ENCODE results near the gene TENM4. TPM values are rescaled to one million over a fixed set of nuclear protein-coding genes. Genes with fewer than 3 reads are reported as not detected.

Gene TENM4
- polyA plus RNA-seq, 3 donors from 2014 or later, result not detected

GRCh38 chr11:79362206-79362757 is 78.5 kb downstream of the TENM4 start:
- peaks cover 0 to 4% (median 2%) of the 10 kb centered on the region in 3 donors for H3K27me3 Mint-ChIP-seq (ENCODE audit: low read depth in 3 of 3)
- H3K4me1 Mint-ChIP-seq, result no peaks in the 10 kb centered on the region
- H3K36me3 Mint-ChIP-seq, result no peaks in the 10 kb centered on the region
- DNase-seq, result no peak
- peaks cover 0 to 9% (median 1%) of the 10 kb centered on the region in 6 donors for H3K9me3 Mint-ChIP-seq
- no peak overlapping the region for H3K27ac Mint-ChIP-seq
- no peak overlapping the region for H3K4me3 Mint-ChIP-seq

- DNase-seq, result no peak
- Mint-ChIP-seq H3K4me3 (no peak overlapping the region), H3K36me3 (no peaks in the 10 kb centered on the region), H3K27me3 (ENCODE audit: low read depth in 3 of 3) (peaks cover 0 to 6% (median 0%) of the 10 kb centered on the region in 3 donors), H3K9me3 (peaks cover 0 to 4% (median 2%) of the 10 kb centered on the region in 6 donors), H3K27ac (no peak overlapping the region), H3K4me1 (no peaks in the 10 kb centered on the region)
Measured at GRCh38 chr11:79358258-79358657, 82.6 kb downstream of the TENM4 start.

- H3K27me3 Mint-ChIP-seq (ENCODE audit: low read depth in 3 of 3), result peaks cover 0 to 2% (median 0%) of the 10 kb centered on the region in 3 donors
- no peak for DNase-seq
- H3K4me1 Mint-ChIP-seq, result no peaks in the 10 kb centered on the region
- H3K27ac Mint-ChIP-seq, result no peak overlapping the region
- no peak overlapping the region for H3K4me3 Mint-ChIP-seq
- H3K9me3 Mint-ChIP-seq, result peaks cover 1 to 9% (median 8%) of the 10 kb centered on the region in 6 donors
- no peaks in the 10 kb centered on the region for H3K36me3 Mint-ChIP-seq
Measured at GRCh38 chr11:79353706-79354105, 87.1 kb downstream of the TENM4 start.

- peaks cover 0 to 2% (median 0%) of the 10 kb centered on the region in 3 donors for H3K27me3 Mint-ChIP-seq (ENCODE audit: low read depth in 3 of 3)
- no peak overlapping the region for H3K4me3 Mint-ChIP-seq
- no peaks in the 10 kb centered on the region for H3K36me3 Mint-ChIP-seq
- H3K9me3 Mint-ChIP-seq, result peaks cover 1 to 14% (median 7%) of the 10 kb centered on the region in 6 donors
- H3K4me1 Mint-ChIP-seq, result no peaks in the 10 kb centered on the region
- H3K27ac Mint-ChIP-seq, result no peak overlapping the region
- no peak for DNase-seq
Measured at GRCh38 chr11:79352349-79352703, 88.5 kb downstream of the TENM4 start.

- DNase-seq, result no peak
- peaks cover 1 to 11% (median 7%) of the 10 kb centered on the region in 6 donors for H3K9me3 Mint-ChIP-seq
- H3K27ac Mint-ChIP-seq, result no peak overlapping the region
- H3K27me3 Mint-ChIP-seq (ENCODE audit: low read depth in 3 of 3), result peaks cover 0 to 4% (median 0%) of the 10 kb centered on the region in 3 donors
- H3K36me3 Mint-ChIP-seq, result no peaks in the 10 kb centered on the region
- no peaks in the 10 kb centered on the region for H3K4me1 Mint-ChIP-seq
- H3K4me3 Mint-ChIP-seq, result no peak overlapping the region
Measured at GRCh38 chr11:79348976-79349682, 91.7 kb downstream of the TENM4 start.

- H3K27ac Mint-ChIP-seq, result no peak overlapping the region
- H3K4me3 Mint-ChIP-seq, result no peak overlapping the region
- H3K9me3 Mint-ChIP-seq, result peaks cover 1 to 11% (median 5%) of the 10 kb centered on the region in 6 donors
- H3K36me3 Mint-ChIP-seq, result peaks cover 0 to 3% (median 0%) of the 10 kb centered on the region in 3 donors
- no peak for DNase-seq
- peaks cover 0 to 4% (median 0%) of the 10 kb centered on the region in 3 donors for H3K27me3 Mint-ChIP-seq (ENCODE audit: low read depth in 3 of 3)
- H3K4me1 Mint-ChIP-seq, result no peaks in the 10 kb centered on the region
Measured at GRCh38 chr11:79346021-79346420, 94.8 kb downstream of the TENM4 start.

GRCh38 chr11:79344753-79345294 is 96.0 kb downstream of the TENM4 start:
- Mint-ChIP-seq H3K9me3 (peaks cover 0 to 11% (median 2%) of the 10 kb centered on the region in 6 donors), H3K27me3 (ENCODE audit: low read depth in 3 of 3) (peaks cover 0 to 4% (median 0%) of the 10 kb centered on the region in 3 donors), H3K27ac (no peak overlapping the region), H3K4me1 (no peaks in the 10 kb centered on the region), H3K4me3 (no peak overlapping the region), H3K36me3 (peaks cover 0 to 3% (median 0%) of the 10 kb centered on the region in 3 donors)
- DNase-seq, result no peak

- Mint-ChIP-seq H3K27me3 (ENCODE audit: low read depth in 3 of 3) (peaks cover 0 to 4% (median 1%) of the 10 kb centered on the region in 3 donors), H3K4me1 (no peaks in the 10 kb centered on the region), H3K4me3 (no peak overlapping the region), H3K27ac (no peak overlapping the region), H3K9me3 (peaks cover 0 to 5% (median under 1%) of the 10 kb centered on the region in 6 donors), H3K36me3 (peaks cover 0 to 3% (median 0%) of the 10 kb centered on the region in 3 donors)
- DNase-seq, result no peak
Measured at GRCh38 chr11:79342686-79343085, 98.1 kb downstream of the TENM4 start.

GRCh38 chr11:79342236-79342635 is 98.6 kb downstream of the TENM4 start:
- peaks cover 0 to 5% (median under 1%) of the 10 kb centered on the region in 6 donors for H3K9me3 Mint-ChIP-seq
- no peaks in the 10 kb centered on the region for H3K4me1 Mint-ChIP-seq
- DNase-seq, result no peak
- no peak overlapping the region for H3K4me3 Mint-ChIP-seq
- peaks cover 0 to 4% (median 1%) of the 10 kb centered on the region in 3 donors for H3K27me3 Mint-ChIP-seq (ENCODE audit: low read depth in 3 of 3)
- peaks cover 0 to 3% (median 0%) of the 10 kb centered on the region in 3 donors for H3K36me3 Mint-ChIP-seq
- no peak overlapping the region for H3K27ac Mint-ChIP-seq

GRCh38 chr11:79340535-79340934 is 100.3 kb downstream of the TENM4 start:
- Mint-ChIP-seq H3K9me3 (peaks cover 0 to 5% (median under 1%) of the 10 kb centered on the region in 6 donors), H3K27ac (no peak overlapping the region), H3K27me3 (ENCODE audit: low read depth in 3 of 3) (peaks cover 0 to 1% (median 0%) of the 10 kb centered on the region in 3 donors), H3K4me3 (no peak overlapping the region), H3K36me3 (peaks cover 0 to 3% (median 0%) of the 10 kb centered on the region in 3 donors), H3K4me1 (no peaks in the 10 kb centered on the region)
- no peak for DNase-seq

- H3K27me3 Mint-ChIP-seq (ENCODE audit: low read depth in 3 of 3), result peaks cover 0 to 2% (median 1%) of the 10 kb centered on the region in 3 donors
- peaks cover 0 to 4% (median 0%) of the 10 kb centered on the region in 6 donors for H3K9me3 Mint-ChIP-seq
- no peaks in the 10 kb centered on the region for H3K4me1 Mint-ChIP-seq
- H3K36me3 Mint-ChIP-seq, result peaks cover 0 to under 1% (median 0%) of the 10 kb centered on the region in 3 donors
- no peak overlapping the region for H3K27ac Mint-ChIP-seq
- no peak for DNase-seq
- no peak overlapping the region for H3K4me3 Mint-ChIP-seq
Measured at GRCh38 chr11:79336797-79337517, 103.9 kb downstream of the TENM4 start.

- Mint-ChIP-seq H3K4me3 (no peak overlapping the region), H3K9me3 (peaks cover 0 to 4% (median 0%) of the 10 kb centered on the region in 6 donors), H3K4me1 (no peaks in the 10 kb centered on the region), H3K27ac (no peak overlapping the region), H3K27me3 (ENCODE audit: low read depth in 3 of 3) (peaks cover 0 to 2% (median 1%) of the 10 kb centered on the region in 3 donors), H3K36me3 (no peaks in the 10 kb centered on the region)
- DNase-seq, result no peak
Measured at GRCh38 chr11:79335681-79336080, 105.1 kb downstream of the TENM4 start.

- Mint-ChIP-seq H3K27me3 (ENCODE audit: low read depth in 3 of 3) (peaks cover 0 to 2% (median 0%) of the 10 kb centered on the region in 3 donors), H3K4me1 (no peaks in the 10 kb centered on the region), H3K4me3 (no peak overlapping the region), H3K36me3 (no peaks in the 10 kb centered on the region), H3K9me3 (peaks cover 0 to 10% (median 2%) of the 10 kb centered on the region in 6 donors), H3K27ac (no peak overlapping the region)
- no peak for DNase-seq
Measured at GRCh38 chr11:79333355-79333754, 107.5 kb downstream of the TENM4 start.

Measured in immature natural killer cell (primary cell).